Activated CD4-positive, alpha-beta T cell treated with anti-CD3 and anti-CD28 coated beads, Interleukin-2, amount 50 U/mL, for 48 hours (primary cell): ENCODE results near the gene SYNCRIP.
"Not testable (repeated sequence)": the region's sequence is repeated elsewhere in the genome, so short reads cannot be mapped to it uniquely, and the experiment has no call there.

Experiments used
- DNase-seq, 2 experiments: peaks; one replicate each; pipeline ENCODE4 v3.0.0-alpha.2; 2020

The SYNCRIP gene

DNA sequence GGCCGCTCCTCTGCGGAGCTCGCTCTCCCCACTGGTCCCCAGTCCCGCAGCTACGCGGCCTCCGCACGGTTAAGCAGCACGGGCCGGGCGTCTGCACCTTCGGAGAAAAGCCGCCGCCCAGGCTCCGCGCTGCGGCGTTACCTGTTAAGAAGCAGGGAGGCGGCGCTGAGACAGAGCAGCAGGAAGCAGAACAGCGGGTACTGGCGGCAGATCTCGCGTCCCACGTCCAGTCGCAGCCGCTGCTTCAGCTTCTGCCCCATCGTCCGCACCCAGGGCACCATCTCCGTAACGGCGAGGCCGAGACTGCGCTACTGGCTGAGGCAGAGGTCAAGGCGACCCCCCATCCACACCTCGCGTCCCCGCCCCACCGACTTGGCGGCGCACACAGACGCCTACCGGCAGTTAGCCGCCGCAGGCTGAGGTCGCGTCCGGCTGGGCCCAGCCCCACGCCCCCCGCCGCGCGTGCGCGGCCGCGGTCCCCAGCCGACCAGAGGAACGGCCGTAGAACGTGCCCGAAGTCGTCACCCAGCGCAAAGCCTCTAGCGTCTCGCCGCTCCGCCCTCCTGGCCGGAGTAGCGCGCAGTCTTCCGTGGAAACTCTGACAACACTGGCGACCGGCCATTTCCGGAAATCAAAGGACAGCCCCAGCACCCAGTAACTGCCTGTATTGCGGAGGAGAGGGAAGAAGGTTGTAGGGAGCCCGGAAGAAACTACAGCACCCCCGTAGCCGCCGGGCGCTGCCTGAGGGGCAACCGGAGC, 49.1 kb downstream of the SYNCRIP start, which contains the start of gene SNX14:
Gene SNX14, minus strand, starts transcription at position 421 of the 759 bp plus-strand sequence. Its CDS starts 140 bp downstream, at position 281.
- DNase-seq: peak; percentile 82 to 88

DNA sequence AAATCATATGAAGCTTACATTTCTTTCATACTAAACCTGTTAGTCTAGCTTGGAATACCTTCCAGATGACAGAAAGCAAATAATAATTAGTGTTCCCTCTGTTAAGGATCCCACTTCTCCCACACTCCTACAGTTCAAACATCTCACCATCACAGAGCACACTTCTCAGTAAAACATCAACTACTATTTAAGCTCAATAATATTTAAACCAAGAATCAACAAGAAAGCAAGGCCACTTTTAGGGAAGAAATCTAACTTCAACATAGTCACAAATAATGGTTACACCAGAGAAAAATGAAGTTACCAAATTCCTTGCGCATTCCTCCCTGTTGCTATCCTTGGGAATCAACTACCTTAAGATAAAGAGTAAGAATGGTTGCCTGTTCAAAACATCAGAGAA, 50.7 kb downstream of the SYNCRIP start:
- DNase-seq: no peak

DNA sequence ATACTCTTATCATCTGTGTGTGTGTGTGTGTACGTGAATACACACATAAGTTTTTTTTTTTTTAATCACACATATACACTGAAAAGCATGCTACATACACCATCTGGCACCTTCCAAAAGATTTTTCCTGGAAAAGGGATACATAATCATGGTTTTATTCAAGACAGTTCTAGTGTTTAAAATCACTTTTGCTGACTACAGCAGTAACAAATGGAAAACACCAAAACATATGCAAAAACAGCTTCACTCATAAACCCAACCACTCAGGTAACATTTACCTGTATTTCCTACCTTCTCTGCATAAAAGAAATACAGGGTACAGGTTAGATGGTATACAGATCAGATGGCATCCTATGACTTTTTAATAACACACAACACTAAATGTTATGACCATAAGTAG, 51.5 kb downstream of the SYNCRIP start:
- no peak for DNase-seq

DNA sequence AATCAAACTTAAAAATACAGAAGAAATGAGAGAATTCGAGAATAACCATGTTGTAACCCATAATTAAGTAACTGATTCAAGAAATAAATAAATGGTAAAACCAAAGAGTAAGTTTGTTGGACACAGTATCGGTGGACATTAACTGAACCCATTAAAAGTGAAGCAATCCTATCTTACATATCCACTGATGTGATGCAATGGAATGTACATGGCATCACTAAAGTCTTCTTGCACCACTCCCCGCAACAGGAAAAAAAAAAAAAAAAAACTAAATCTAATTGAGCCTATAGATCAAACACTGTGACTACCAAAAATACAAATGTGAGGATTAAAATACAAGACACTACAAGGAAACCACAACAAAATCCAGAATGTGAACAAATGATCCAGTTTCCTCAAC, 56.9 kb downstream of the SYNCRIP start:
- no peak for DNase-seq

DNA sequence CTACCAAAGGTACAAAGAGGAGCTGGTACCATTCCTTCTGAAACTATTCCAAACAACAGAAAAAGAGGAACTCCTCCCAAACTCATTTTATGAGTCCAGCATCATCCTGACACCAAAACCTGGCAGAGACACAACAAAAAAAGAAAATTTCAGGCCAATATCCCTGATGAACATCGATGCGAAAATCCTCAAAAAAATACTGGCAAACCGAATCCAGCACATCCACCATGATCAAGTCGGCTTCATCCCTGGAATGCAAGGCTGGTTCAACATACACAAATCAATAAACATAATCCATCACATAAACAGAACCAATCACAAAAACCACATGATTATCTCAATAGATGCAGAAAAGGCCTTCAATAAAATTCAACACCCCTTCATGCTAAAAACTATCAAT, 59.9 kb downstream of the SYNCRIP start:
- DNase-seq: not testable (repeated sequence)

DNA sequence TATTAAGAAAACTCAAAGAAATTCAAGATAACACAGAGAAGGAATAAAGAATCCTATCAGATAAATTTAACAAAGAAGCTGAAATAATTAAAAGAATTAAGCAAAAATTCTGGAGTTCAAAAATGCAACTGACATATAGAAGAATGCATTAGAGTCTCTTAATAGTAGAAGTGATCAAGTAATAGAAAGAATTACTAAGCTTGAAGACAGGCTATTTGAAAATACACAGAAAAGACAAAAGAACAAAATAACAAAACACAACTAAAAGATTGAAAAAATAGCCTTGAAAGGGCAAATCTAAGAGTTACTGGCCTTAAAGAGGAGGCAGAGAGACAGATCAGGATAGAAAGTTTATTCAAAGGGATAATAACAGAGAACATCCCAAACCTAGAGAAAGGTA, 61.1 kb downstream of the SYNCRIP start:
- no peak for DNase-seq

DNA sequence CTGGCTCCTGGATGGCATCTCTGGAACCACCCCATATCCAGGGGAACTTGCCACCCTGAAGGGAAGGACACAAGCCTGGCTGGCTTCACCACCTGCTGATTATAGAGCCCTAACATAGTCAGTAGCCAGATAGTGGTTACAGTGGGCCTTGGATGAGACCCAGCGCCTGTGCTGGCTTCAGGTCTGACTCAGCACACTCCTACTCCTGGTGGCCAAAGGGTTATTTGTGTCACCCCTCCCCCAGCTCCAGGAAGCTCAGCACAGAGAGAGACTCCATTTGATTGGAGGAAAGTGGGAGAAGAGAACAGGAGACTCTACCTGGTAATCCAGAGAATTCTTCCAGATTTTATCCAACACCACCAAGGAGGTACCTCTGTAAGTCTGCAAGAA, 61.8 kb downstream of the SYNCRIP start:
- no peak for DNase-seq

DNA sequence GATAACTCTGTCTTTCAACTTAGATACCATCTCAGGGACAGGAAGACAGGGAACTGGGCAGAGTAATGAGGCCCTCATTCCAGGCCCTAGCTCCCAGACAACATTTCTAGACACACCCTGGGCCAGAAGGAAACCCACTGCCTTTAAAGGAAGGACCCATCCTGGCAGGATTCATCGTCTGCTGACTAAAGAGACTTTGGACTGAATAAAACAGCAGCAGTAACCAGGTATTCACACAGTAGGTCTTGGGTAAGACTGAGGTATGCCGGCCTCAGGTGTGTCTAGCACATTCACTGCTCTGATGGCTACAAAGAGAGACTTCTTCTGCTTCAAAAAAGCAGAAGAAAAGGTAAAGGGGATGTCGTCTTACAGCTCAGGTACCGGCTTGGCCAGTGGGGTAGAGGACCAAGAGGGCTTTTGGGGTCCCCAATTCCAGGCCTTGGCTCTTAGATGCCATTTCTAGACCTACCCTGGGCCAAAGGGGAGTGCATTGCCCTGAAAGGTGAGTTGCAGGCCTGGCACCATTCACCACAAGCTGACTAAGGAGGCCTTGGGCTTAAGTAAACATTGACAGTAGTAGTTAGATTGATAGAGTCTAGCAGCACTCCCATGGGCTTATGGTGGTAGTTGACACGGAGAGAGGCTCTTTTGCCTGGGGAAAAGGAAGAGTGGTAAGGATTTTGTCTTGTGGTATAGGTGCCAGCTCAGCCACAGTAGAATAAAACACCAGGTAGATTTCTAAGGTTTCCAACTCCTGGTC, 62.4 kb downstream of the SYNCRIP start:
- no peak for DNase-seq

DNA sequence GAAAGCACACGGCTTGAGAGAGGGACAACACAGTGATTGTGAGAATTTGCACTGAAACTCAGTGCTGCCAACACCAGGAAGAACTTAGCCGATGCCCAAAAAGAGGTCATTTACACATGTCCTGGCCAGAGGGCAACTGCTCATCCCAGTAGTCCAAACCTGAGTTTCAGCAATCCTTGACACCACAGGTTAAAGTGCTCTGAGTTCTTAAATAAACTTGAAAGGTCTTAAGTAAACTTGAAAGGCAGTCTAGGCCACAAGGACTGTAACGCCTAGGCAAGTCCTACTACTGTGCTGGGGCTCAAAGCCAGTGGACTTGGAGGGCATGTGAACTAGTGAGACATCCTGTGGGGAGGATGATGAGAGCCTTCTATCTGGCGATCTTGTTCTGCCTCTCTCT, 63.1 kb downstream of the SYNCRIP start:
- DNase-seq: no peak

DNA sequence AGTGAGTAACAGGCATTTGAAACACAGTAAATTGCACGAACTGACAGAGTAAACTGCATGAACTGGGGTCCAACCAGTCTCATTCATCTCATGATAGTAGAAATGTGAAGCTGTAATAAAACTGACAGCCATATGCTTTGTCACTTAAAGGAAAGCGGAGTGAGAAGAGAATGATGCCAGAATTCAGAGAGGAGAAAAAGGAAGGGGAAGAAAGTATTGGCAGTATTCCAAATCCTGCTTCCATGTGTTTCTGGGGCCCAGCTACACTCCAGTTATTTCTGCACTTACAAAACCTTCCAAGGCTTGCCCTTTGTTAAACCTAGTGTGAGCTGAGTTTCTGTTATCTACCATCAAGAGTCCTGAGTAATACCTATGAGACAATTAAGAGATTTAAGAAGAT, 66.2 kb downstream of the SYNCRIP start:
- no peak for DNase-seq

DNA sequence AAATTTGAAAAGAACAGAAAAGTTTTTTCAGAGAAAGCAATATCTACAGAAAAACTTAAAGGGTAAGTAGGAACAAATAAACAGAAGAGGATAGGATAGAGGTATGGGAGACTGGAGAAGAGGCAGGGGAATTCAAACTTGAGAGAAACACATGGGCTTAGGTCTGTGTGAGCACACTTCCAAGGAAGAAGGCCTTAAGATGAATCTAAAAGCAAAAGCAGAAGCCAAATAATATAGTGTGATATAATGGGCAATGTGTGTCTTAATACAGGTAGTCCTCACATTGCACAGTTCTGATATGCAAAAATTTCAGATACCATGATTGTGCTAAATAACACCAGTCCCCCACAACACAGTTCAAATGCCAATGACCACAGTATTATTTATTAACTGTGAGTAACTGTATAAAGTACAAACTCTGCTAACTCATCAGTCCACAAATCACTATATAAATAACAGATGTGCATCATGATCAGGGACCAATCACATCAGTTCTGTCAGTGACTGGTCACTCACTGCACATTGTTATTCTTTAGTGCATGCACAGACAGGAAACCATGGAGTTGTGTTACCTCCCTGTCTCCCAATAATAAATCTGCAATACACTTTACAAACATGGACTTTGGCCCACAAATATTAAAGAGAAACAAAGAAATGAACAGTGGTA, 67.6 kb downstream of the SYNCRIP start:
- no peak for DNase-seq

DNA sequence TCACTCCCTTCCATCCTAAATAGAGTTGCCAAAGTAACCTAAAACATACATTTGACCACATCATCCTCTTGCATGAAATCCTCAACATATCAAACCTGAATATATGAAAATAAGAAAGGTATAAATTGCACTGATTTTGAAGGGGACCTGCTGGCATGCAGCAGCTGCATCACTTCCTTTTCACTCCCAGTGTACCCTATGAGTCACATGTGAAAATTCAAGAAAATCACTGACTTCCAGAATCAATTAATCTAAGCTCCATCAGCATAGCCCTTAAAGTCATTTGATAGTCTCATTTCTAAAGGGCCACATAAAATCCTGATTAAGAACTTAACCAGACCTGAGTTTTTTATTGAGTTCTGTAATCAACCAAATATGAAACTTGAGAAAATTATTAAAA, 73.4 kb downstream of the SYNCRIP start:
- DNase-seq: no peak

DNA sequence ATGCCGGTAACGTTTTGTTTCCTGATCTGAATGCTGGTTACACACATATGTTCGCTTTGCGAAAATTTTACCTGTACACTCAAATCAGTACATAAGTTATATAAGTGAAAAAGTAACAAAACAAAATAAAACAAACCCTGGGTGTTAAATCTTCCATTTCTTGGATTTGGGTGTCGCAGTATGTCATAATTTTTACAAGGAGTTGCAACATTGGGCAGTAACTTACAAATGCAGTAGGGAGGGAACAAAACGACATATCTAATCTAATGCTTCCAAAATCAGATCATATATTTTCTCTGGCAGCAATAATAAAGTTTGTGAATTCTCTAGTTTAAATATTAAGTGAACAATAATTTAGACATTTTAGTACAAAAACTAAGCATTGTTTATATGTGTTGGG, 74.3 kb downstream of the SYNCRIP start:
- DNase-seq: no peak

DNA sequence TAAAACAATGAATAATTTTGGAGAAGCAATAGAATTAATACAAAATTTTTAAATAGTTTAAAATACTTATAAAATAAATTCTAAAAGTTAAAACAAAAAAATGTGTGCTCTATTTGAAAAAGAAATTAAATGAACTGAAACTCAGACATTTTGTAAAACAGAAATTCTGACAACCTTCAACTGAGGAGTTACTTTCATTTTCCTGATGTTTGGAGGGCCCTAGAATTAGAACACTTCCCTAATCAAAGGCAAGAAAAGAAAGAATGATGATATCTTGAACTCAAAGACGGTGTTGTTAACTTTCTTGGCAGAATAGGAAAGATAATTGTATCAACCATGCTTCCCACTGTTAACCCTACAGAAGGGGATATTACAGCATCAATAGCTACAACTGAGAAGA, 77.0 kb downstream of the SYNCRIP start:
- DNase-seq: no peak

DNA sequence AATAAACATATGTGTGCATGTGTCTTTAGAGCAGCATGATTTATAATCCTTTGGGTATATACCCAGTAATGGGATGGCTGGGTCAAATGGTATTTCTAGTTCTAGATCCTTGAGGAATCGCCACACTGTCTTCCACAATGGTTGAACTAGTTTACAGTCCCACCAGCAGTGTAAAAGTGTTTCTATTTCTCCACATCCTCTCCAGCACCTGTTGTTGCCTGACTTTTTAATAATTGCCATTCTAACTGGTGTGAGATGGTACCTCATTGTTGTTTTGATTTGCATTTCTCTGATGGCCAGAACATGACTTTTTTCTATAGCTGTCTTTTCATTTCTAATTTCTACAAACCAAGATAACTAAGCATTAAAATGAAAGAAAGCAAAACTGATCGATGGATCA, 78.5 kb downstream of the SYNCRIP start:
- not testable (repeated sequence) for DNase-seq
